Measurements from ENCODE around the gene ECM2. TPM values are rescaled to one million over a fixed set of nuclear protein-coding genes. Genes with fewer than 3 reads are reported as not detected.

Gene ECM2
- total and polyA plus RNA-seq, 2 of the 8 experiments (the other 6 are each of a cell fraction or from before 2014, with no cell fraction given): not detected

- TF ChIP-seq CTCF (IDR thresholded peaks at IDR 0.05; ENCODE audit: control extremely low read depth in 1 of 3, insufficient read depth in 1 of 3, low read depth in 1 of 3, low read length in 3 of 3) (no peak), EGR1 (IDR thresholded peaks at IDR 0.05; ENCODE audit: borderline replicate concordance, low read depth, low read length) (no peak), SP4 (IDR thresholded peaks at IDR 0.05; ENCODE audit: low read length) (no peak), SIN3A (conservative IDR thresholded peaks at IDR 0.05 in 1 of 2, IDR thresholded peaks at IDR 0.05 in 1 of 2; ENCODE audit: low read depth in 1 of 2, low read length in 2 of 2) (no peak)
- TF ChIP-seq, protein P1, sequence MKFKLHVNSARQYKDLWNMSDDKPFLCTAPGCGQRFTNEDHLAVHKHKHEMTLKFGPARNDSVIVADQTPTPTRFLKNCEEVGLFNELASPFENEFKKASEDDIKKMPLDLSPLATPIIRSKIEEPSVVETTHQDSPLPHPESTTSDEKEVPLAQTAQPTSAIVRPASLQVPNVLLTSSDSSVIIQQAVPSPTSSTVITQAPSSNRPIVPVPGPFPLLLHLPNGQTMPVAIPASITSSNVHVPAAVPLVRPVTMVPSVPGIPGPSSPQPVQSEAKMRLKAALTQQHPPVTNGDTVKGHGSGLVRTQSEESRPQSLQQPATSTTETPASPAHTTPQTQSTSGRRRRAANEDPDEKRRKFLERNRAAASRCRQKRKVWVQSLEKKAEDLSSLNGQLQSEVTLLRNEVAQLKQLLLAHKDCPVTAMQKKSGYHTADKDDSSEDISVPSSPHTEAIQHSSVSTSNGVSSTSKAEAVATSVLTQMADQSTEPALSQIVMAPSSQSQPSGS (IDR thresholded peaks at IDR 0.05; ENCODE audit: low read length): no peak
Measured at GRCh38 chr9:92506184-92506857, 29.5 kb downstream of the ECM2 start (continued).
